HEK293 (cell line): ENCODE measurements around the gene FBXL13.

ENCODE experiments used
- ZNF175 ChIP-seq: fragments of 450-650 bp; formaldehyde crosslinking; IDR thresholded peaks from 2 replicates; pipeline ENCODE4 v1.5.1; 2016; ENCODE audit warnings: missing biosample characterization, missing genetic modification characterization
- ZNF561 ChIP-seq: fragments of 450-650 bp; IDR thresholded peaks from 2 replicates; pipeline ENCODE4 v1.5.1; 2018; ENCODE audit warnings: missing biosample characterization, missing genetic modification characterization, borderline replicate concordance
- ZNF571 ChIP-seq: fragments of 450-650 bp; formaldehyde crosslinking; IDR thresholded peaks from 2 replicates; pipeline ENCODE4 v1.5.0; 2017; ENCODE audit warnings: missing biosample characterization, missing genetic modification characterization
- TF ChIP-seq, protein P1 (sequence below): fragments of 450-650 bp; formaldehyde crosslinking; IDR thresholded peaks from 2 replicates; pipeline ENCODE4 v1.5.1; 2016; ENCODE audit warnings: missing biosample characterization, missing genetic modification characterization
- TF ChIP-seq, protein P2 (sequence below): fragments of 450-650 bp; formaldehyde crosslinking; IDR thresholded peaks from 2 replicates; pipeline ENCODE4 v1.5.1; 2016; ENCODE audit warnings: missing biosample characterization, missing genetic modification characterization, low read depth
- TF ChIP-seq, protein P3 (sequence below): fragments of 450-650 bp; formaldehyde crosslinking; IDR thresholded peaks from 2 replicates; pipeline ENCODE4 v1.5.1; 2016; ENCODE audit warnings: missing biosample characterization, missing genetic modification characterization
- TF ChIP-seq, protein P4 (sequence below): fragments of 450-650 bp; formaldehyde crosslinking; IDR thresholded peaks from 2 replicates; pipeline ENCODE4 v1.5.1; 2016; ENCODE audit warnings: missing biosample characterization, missing genetic modification characterization
- TF ChIP-seq, protein P5 (sequence below): sonication (generic); formaldehyde crosslinking; IDR thresholded peaks from 2 replicates; pipeline ENCODE4 v1.8.1; 2022; ENCODE audit warnings: mild to moderate bottlenecking, moderate library complexity, missing genetic modification reagents

DNA sequence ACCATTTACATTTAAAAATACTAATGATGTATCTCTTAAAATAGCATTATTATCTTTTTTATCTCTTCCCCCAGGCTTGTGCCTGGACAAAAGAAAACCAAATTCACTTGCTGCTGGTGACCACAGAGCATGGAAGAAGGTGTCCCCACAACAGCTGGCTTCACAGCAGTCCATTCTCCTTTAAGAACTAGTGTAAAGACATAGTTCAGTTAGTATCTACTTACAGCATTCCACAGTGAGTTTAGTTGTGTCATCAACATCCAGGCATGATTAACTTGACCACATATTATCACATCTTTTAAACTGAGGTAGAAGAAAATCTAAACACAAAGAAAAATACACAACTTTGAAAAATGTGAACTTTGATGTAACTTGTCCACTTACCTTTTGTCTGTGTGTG, 106.8 kb downstream of the FBXL13 start:
- TF ChIP-seq, protein P1, sequence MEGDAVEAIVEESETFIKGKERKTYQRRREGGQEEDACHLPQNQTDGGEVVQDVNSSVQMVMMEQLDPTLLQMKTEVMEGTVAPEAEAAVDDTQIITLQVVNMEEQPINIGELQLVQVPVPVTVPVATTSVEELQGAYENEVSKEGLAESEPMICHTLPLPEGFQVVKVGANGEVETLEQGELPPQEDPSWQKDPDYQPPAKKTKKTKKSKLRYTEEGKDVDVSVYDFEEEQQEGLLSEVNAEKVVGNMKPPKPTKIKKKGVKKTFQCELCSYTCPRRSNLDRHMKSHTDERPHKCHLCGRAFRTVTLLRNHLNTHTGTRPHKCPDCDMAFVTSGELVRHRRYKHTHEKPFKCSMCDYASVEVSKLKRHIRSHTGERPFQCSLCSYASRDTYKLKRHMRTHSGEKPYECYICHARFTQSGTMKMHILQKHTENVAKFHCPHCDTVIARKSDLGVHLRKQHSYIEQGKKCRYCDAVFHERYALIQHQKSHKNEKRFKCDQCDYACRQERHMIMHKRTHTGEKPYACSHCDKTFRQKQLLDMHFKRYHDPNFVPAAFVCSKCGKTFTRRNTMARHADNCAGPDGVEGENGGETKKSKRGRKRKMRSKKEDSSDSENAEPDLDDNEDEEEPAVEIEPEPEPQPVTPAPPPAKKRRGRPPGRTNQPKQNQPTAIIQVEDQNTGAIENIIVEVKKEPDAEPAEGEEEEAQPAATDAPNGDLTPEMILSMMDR (tag by site-specific recombination), result no peak
- TF ChIP-seq, protein P2, sequence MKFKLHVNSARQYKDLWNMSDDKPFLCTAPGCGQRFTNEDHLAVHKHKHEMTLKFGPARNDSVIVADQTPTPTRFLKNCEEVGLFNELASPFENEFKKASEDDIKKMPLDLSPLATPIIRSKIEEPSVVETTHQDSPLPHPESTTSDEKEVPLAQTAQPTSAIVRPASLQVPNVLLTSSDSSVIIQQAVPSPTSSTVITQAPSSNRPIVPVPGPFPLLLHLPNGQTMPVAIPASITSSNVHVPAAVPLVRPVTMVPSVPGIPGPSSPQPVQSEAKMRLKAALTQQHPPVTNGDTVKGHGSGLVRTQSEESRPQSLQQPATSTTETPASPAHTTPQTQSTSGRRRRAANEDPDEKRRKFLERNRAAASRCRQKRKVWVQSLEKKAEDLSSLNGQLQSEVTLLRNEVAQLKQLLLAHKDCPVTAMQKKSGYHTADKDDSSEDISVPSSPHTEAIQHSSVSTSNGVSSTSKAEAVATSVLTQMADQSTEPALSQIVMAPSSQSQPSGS (tag by site-specific recombination), result no peak
- TF ChIP-seq ZNF561 (tag by site-specific recombination) (no peak), ZNF571 (tag by site-specific recombination) (no peak), ZNF175 (tag by site-specific recombination) (no peak)
- TF ChIP-seq, protein P3, sequence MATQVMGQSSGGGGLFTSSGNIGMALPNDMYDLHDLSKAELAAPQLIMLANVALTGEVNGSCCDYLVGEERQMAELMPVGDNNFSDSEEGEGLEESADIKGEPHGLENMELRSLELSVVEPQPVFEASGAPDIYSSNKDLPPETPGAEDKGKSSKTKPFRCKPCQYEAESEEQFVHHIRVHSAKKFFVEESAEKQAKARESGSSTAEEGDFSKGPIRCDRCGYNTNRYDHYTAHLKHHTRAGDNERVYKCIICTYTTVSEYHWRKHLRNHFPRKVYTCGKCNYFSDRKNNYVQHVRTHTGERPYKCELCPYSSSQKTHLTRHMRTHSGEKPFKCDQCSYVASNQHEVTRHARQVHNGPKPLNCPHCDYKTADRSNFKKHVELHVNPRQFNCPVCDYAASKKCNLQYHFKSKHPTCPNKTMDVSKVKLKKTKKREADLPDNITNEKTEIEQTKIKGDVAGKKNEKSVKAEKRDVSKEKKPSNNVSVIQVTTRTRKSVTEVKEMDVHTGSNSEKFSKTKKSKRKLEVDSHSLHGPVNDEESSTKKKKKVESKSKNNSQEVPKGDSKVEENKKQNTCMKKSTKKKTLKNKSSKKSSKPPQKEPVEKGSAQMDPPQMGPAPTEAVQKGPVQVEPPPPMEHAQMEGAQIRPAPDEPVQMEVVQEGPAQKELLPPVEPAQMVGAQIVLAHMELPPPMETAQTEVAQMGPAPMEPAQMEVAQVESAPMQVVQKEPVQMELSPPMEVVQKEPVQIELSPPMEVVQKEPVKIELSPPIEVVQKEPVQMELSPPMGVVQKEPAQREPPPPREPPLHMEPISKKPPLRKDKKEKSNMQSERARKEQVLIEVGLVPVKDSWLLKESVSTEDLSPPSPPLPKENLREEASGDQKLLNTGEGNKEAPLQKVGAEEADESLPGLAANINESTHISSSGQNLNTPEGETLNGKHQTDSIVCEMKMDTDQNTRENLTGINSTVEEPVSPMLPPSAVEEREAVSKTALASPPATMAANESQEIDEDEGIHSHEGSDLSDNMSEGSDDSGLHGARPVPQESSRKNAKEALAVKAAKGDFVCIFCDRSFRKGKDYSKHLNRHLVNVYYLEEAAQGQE, result no peak
- TF ChIP-seq, protein P4, sequence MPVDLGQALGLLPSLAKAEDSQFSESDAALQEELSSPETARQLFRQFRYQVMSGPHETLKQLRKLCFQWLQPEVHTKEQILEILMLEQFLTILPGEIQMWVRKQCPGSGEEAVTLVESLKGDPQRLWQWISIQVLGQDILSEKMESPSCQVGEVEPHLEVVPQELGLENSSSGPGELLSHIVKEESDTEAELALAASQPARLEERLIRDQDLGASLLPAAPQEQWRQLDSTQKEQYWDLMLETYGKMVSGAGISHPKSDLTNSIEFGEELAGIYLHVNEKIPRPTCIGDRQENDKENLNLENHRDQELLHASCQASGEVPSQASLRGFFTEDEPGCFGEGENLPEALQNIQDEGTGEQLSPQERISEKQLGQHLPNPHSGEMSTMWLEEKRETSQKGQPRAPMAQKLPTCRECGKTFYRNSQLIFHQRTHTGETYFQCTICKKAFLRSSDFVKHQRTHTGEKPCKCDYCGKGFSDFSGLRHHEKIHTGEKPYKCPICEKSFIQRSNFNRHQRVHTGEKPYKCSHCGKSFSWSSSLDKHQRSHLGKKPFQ (tag by site-specific recombination), result no peak
- TF ChIP-seq, protein P5, sequence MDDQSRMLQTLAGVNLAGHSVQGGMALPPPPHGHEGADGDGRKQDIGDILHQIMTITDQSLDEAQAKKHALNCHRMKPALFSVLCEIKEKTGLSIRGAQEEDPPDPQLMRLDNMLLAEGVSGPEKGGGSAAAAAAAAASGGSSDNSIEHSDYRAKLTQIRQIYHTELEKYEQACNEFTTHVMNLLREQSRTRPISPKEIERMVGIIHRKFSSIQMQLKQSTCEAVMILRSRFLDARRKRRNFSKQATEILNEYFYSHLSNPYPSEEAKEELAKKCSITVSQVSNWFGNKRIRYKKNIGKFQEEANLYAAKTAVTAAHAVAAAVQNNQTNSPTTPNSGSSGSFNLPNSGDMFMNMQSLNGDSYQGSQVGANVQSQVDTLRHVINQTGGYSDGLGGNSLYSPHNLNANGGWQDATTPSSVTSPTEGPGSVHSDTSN (CRISPR knock-in tag), result no peak
